ENCODE measurements around the gene DHRS13. TPM values are rescaled to one million over a fixed set of nuclear protein-coding genes. Genes with fewer than 3 reads are reported as not detected.
A peak's percentile ranks its signal among the peaks of the same experiment; 100 is the strongest.

Gene DHRS13
- total and polyA plus RNA-seq, 2 donors (not counting 3 experiments of a cell fraction or from before 2014, with no cell fraction given): 7.2 to 9.3 TPM

DNA sequence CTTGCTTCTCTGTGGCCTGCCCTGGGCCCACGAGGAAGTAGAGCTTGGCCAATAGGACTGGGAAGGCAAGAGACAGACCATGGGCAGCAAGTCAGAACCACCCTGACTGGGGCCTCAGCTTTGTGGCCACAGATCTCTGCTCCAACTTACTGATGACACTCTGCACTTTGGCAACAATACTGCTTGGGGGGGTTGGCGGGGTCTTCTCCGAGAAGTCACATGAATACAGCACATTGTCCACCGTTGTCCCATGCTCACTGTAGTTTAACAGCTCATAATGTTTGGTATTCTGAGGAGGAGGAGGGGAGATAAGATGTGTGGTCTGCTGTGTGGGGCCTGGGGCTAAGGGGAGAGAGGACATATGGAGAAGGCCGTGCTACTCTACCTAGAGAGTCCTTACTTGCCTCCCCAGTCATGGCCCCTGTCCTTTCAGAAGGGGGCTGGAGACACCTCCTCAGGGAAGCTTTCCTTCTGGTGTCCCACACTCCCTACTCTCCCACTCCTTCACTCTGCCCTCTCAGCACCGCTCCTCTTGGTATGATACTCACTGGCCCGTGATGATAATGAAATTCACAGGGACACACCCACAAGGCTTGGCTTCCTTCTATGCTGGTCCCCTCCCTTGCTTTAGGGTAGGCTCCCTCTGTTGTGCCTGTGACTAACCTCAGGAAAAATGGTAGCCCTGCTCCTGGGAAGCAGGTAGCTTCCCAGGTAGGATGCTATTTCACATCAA lies 4.0 kb upstream of the DHRS13 start:
- no peaks in the 10 kb centered on the region for H4K20me1 ChIP-seq (replicated peaks; ENCODE audit: control insufficient read depth, extremely low read depth, insufficient read depth, low read length)
- H3K79me2 ChIP-seq (ENCODE audit: control insufficient read depth, insufficient read depth, low read length): no peaks in the 10 kb centered on the region
- CTCF ChIA-PET: interaction anchor here (0.9 to 7.3 kb wide), 10 partner anchors 9 to 210 kb away, joined by 3 to 62 read pairs (median 6); partner anchors contain the start of genes FLOT2, PHF12 and TLCD1
- FAIRE-seq (no peak), DNase-seq (ENCODE audit: low read depth, low spot score) (no peak)
- no peak overlapping the region for H2AFZ ChIP-seq (ENCODE audit: low read depth, low read length)
- H3K4me1 ChIP-seq (ENCODE audit: control insufficient read depth, extremely low read depth, insufficient read depth, low read length): peaks cover 19% of the 10 kb centered on the region
- no peak overlapping the region for H3K4me3 ChIP-seq (replicated peaks in 1 of 3; ENCODE audit: insufficient read depth in 1 of 3, low read depth in 1 of 3, low read length in 3 of 3)
- no peak overlapping the region for H3K4me2 ChIP-seq (ENCODE audit: insufficient read depth, low read length)
- H3K36me3 ChIP-seq (ENCODE audit: control insufficient read depth in 2 of 2, extremely low read depth in 1 of 2, insufficient read depth in 2 of 2, low read length in 2 of 2): peaks cover 19 to 42% of the 10 kb centered on the region in 2 experiments
- POLR2A ChIA-PET: no interaction called here
- no peak overlapping the region for H3K27ac ChIP-seq (ENCODE audit: insufficient read depth, low read depth, low read length)
- no peaks in the 10 kb centered on the region for H3K9me1 ChIP-seq (replicated peaks; ENCODE audit: control insufficient read depth, extremely low read depth, insufficient read depth, low read length)
- H3K9ac ChIP-seq (replicated peaks; ENCODE audit: extremely low read depth, insufficient read depth, low read length): no peak overlapping the region
- TF ChIP-seq GATA2 (IDR thresholded peaks at IDR 0.05; ENCODE audit: insufficient read depth, insufficient read length, low read depth, low read length) (no peak), POLR2A (IDR thresholded peaks at IDR 0.05; ENCODE audit: low read depth, low read length) (no peak)
- intact Hi-C loops (cut with micrococcal nuclease): no loop called here
- no peaks in the 10 kb centered on the region for H3K27me3 ChIP-seq (ENCODE audit: control insufficient read depth in 2 of 2, insufficient read depth in 2 of 2, low read length in 2 of 2)
- dilution Hi-C loops (cut with MboI; ENCODE audit: extremely low pct_ligation_motif_present, low sequenced_read_pairs): no loop called here
- BruUV-seq (replicated peaks): no TSS peak
- no peaks in the 10 kb centered on the region for H3K9me3 ChIP-seq (replicated peaks; ENCODE audit: control insufficient read depth, insufficient read depth, low read length)

- peaks cover 18% of the 10 kb centered on the region for H3K4me1 ChIP-seq (ENCODE audit: control insufficient read depth, extremely low read depth, insufficient read depth, low read length)
- H3K9me1 ChIP-seq (replicated peaks; ENCODE audit: control insufficient read depth, extremely low read depth, insufficient read depth, low read length): no peaks in the 10 kb centered on the region
- no peak for DNase-seq (ENCODE audit: low read depth, low spot score)
- intact Hi-C loops (cut with micrococcal nuclease): no loop called here
- no peaks in the 10 kb centered on the region for H3K27me3 ChIP-seq (ENCODE audit: control insufficient read depth in 2 of 2, insufficient read depth in 2 of 2, low read length in 2 of 2)
- TSS peak; percentile 16 for BruUV-seq (replicated peaks)
- H3K36me3 ChIP-seq (ENCODE audit: control insufficient read depth in 2 of 2, extremely low read depth in 1 of 2, insufficient read depth in 2 of 2, low read length in 2 of 2): peaks cover 19 to 38% of the 10 kb centered on the region in 2 experiments
- no peak for TF ChIP-seq POLR2A (IDR thresholded peaks at IDR 0.05; ENCODE audit: low read depth, low read length)
- no peak for TF ChIP-seq GATA2 (IDR thresholded peaks at IDR 0.05; ENCODE audit: insufficient read depth, insufficient read length, low read depth, low read length)
- TF ChIP-seq EZH2 (IDR thresholded peaks at IDR 0.05; ENCODE audit: borderline replicate concordance, low read depth, low read length, severe bottlenecking): no peak
- TF ChIP-seq, protein P1, sequence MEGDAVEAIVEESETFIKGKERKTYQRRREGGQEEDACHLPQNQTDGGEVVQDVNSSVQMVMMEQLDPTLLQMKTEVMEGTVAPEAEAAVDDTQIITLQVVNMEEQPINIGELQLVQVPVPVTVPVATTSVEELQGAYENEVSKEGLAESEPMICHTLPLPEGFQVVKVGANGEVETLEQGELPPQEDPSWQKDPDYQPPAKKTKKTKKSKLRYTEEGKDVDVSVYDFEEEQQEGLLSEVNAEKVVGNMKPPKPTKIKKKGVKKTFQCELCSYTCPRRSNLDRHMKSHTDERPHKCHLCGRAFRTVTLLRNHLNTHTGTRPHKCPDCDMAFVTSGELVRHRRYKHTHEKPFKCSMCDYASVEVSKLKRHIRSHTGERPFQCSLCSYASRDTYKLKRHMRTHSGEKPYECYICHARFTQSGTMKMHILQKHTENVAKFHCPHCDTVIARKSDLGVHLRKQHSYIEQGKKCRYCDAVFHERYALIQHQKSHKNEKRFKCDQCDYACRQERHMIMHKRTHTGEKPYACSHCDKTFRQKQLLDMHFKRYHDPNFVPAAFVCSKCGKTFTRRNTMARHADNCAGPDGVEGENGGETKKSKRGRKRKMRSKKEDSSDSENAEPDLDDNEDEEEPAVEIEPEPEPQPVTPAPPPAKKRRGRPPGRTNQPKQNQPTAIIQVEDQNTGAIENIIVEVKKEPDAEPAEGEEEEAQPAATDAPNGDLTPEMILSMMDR (IDR thresholded peaks at IDR 0.05; ENCODE audit: extremely low read depth in 1 of 2, insufficient read depth in 1 of 2, low read depth in 1 of 2, low read length in 2 of 2): no peak
- TF ChIP-seq MAX (IDR thresholded peaks at IDR 0.05; ENCODE audit: insufficient read depth, insufficient read length): no peak
- no peak for TF ChIP-seq FOS (IDR thresholded peaks at IDR 0.05; ENCODE audit: borderline replicate concordance, insufficient read depth, low read length)
- TF ChIP-seq MYC (IDR thresholded peaks at IDR 0.05; ENCODE audit: low read depth, low read length): no peak
- no peak for TF ChIP-seq JUN (IDR thresholded peaks at IDR 0.05; ENCODE audit: borderline replicate concordance, insufficient read depth, insufficient read length, low read depth)
- no peak for TF ChIP-seq POLR2AphosphoS5 (IDR thresholded peaks at IDR 0.05; ENCODE audit: insufficient read depth, low read depth, low read length)
- ChIA-PET POLR2A (no interaction called here), CTCF (interaction anchor here (0.9 to 7.3 kb wide), 6 partner anchors 10 to 211 kb away, joined by 3 to 62 read pairs (median 10); partner anchors contain the start of genes FLOT2 and PHF12)
- H3K9me3 ChIP-seq (replicated peaks; ENCODE audit: control insufficient read depth, insufficient read depth, low read length): no peaks in the 10 kb centered on the region
- no peaks in the 10 kb centered on the region for H4K20me1 ChIP-seq (replicated peaks; ENCODE audit: control insufficient read depth, extremely low read depth, insufficient read depth, low read length)
- H3K4me2 ChIP-seq (ENCODE audit: insufficient read depth, low read length): no peak overlapping the region
- no peaks in the 10 kb centered on the region for H3K79me2 ChIP-seq (ENCODE audit: control insufficient read depth, insufficient read depth, low read length)
- H3K9ac ChIP-seq (replicated peaks; ENCODE audit: extremely low read depth, insufficient read depth, low read length): no peak overlapping the region
- no peak overlapping the region for H3K27ac ChIP-seq (ENCODE audit: insufficient read depth, low read depth, low read length)
- no peak overlapping the region for H3K4me3 ChIP-seq (replicated peaks in 1 of 3; ENCODE audit: insufficient read depth in 1 of 3, low read depth in 1 of 3, low read length in 3 of 3)
- dilution Hi-C loops (cut with MboI; ENCODE audit: extremely low pct_ligation_motif_present, low sequenced_read_pairs): no loop called here
- no peak overlapping the region for H2AFZ ChIP-seq (ENCODE audit: low read depth, low read length)
- FAIRE-seq: no peak
Measured at GRCh38 chr17:28906276-28906675, 3.4 kb upstream of the DHRS13 start.

Data from endothelial cell of umbilical vein (primary cell).